Esophagus muscularis mucosa (tissue), 4 donors: Measurements from ENCODE around the gene RGS3. TPM values are rescaled to one million over a fixed set of nuclear protein-coding genes. Genes with fewer than 3 reads are reported as not detected.

Experiments used
- DNase-seq: peaks from one replicate; pipeline ENCODE4 v3.0.0-alpha.2; 2017; ENCODE audit errors: extremely low spot score
- H3K27ac ChIP-seq, 4 donors: fragments of 200-600 bp; sonication (generic); replicated peaks in 1 of 4; 1 replicate in 3 of 4; 2 replicates in 1 of 4; pipeline ENCODE4 v1.5.1; 2016 to 2019; ENCODE audit warnings: mild to moderate bottlenecking in 1 of 4
- H3K27me3 ChIP-seq, 4 donors: fragments of 200-600 bp; sonication (generic); one replicate each; pipeline versions ENCODE4 v1.5.1 to v1.6.0; 2016 to 2019
- H3K36me3 ChIP-seq, 4 donors: fragments of 200-600 bp; sonication (generic); one replicate each; pipeline ENCODE4 v1.5.1; 2016 to 2019
- H3K4me1 ChIP-seq, 4 donors: fragments of 200-600 bp; sonication (generic); one replicate each; pipeline ENCODE4 v1.5.1; 2016 to 2019
- H3K4me3 ChIP-seq, 4 donors: fragments of 200-600 bp; sonication (generic); 1 replicate in 2 of 4; 2 replicates in 2 of 4; pipeline ENCODE4 v1.5.1; 2016 to 2019; ENCODE audit warnings: mild to moderate bottlenecking in 4 of 4, moderate library complexity in 1 of 4
- H3K9me3 ChIP-seq, 4 donors: fragments of 200-600 bp; sonication (generic); 1 replicate in 3 of 4; 2 replicates in 1 of 4; pipeline ENCODE4 v1.5.1; 2016 to 2019
- CTCF ChIP-seq, 3 experiments: fragments of 200-600 bp in 2 of 3; fragments of 450-650 bp in 1 of 3; sonication (generic) in 2 of 3; IDR thresholded peaks; one replicate each; pipeline ENCODE4 v1.5.1; 2017 to 2019; ENCODE audit warnings: antibody characterized with exemption in 3 of 3, mild to moderate bottlenecking in 2 of 3, moderate library complexity in 1 of 3
- EP300 ChIP-seq: sonication (generic); formaldehyde crosslinking; IDR thresholded peaks from one replicate; pipeline ENCODE4 v1.6.1; 2017; ENCODE audit warnings: antibody characterized with exemption
- POLR2A ChIP-seq: fragments of 450-650 bp; IDR thresholded peaks from one replicate; pipeline ENCODE4 v1.6.1; 2017; ENCODE audit warnings: antibody characterized with exemption, moderate library complexity, mild to moderate bottlenecking, low read depth
- POLR2AphosphoS5 ChIP-seq, 2 donors: sonication (generic); formaldehyde crosslinking; IDR thresholded peaks; one replicate each; pipeline ENCODE4 v1.6.1; 2017; ENCODE audit warnings: antibody characterized with exemption in 2 of 2
- WGBS: methylation state at CpG from one replicate; pipeline ENCODE4 v1.1.5; 2018; 5-methylcytosine and 5-hydroxymethylcytosine counted together
- intact Hi-C: fragments of 100-400 bp; cut with DNase I; formaldehyde crosslinking; loops from one replicate; pipeline ENCODE4 v1.15.1; 2023
- total RNA-seq, 4 donors: library from RNA; depleted of rRNA; stranded (reverse); fragments of >200 nt; gene quantifications; one replicate each; pipeline versions ENCODE4 v1.1.0 to v1.2.1, GENCODE V29; 2016

The RGS3 gene
- total RNA-seq, 4 donors from 2014 or later: 37.3 to 121 (median 68.5) TPM

DNA sequence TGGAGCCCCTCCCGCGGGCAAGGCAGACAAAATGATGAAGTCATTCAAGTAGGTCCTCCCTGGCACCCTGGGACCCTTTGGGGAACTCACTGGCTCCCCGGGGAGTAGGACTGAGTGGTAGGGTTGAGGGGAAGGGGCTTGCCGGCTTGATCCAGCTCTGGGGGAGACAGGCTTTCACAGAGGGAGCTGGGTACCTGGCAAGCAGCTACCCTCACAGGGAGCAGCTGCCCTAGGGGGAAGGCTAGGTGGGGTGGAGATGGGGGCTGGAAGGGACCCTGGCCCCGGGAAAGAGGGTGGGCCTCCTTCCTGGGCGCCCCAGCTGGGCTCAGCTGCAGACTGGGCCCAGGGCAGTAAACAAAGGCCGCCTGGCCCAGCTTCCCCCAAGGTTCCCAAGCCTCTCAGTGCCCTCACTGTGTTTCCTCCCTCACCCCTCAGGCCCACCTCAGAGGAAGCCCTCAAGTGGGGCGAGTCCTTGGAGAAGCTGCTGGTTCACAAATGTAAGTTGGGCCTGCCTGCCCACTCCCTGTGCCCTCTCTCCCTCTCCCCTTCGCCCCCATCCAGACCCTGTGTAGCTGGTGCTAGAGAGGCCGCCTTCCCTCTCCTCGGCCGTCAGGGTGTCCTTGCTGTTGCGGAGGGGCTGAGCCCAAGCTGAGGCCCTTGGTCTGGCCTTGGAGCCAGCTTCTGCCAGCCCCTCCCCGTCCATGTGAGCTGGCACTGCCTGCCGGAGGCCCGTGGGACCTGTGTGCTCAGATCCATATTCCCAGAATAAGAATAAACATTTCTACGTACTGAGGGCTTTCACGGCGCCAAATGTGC, 131.2 kb downstream of the RGS3 start:
- WGBS: 42% methylated on average over 13 of the region's 19 CpGs
- Histone ChIP-seq H3K4me1 (peaks cover 72 to 92% (median 87%) of the 10 kb centered on the region in 4 donors), H3K27me3 (no peaks in the 10 kb centered on the region), H3K27ac (peak overlapping the region; percentile 75 to 84 (median 82)), H3K9me3 (no peaks in the 10 kb centered on the region), H3K4me3 (peak overlapping the region; percentile 58 to 65 (median 58)), H3K36me3 (peaks cover 16 to 39% (median 34%) of the 10 kb centered on the region in 4 donors)
- intact Hi-C loops: no loop called here
- DNase-seq: no peak
- no peak for TF ChIP-seq POLR2AphosphoS5 (IDR thresholded peaks at IDR 0.05)
- no peak for TF ChIP-seq POLR2A
- TF ChIP-seq CTCF (IDR thresholded peaks at IDR 0.05): no peak

GRCh38 chr9:113596616-113597320, 133.2 kb downstream of the RGS3 start:
- 89% methylated on average over 27 of the region's 27 CpGs for WGBS

DNA sequence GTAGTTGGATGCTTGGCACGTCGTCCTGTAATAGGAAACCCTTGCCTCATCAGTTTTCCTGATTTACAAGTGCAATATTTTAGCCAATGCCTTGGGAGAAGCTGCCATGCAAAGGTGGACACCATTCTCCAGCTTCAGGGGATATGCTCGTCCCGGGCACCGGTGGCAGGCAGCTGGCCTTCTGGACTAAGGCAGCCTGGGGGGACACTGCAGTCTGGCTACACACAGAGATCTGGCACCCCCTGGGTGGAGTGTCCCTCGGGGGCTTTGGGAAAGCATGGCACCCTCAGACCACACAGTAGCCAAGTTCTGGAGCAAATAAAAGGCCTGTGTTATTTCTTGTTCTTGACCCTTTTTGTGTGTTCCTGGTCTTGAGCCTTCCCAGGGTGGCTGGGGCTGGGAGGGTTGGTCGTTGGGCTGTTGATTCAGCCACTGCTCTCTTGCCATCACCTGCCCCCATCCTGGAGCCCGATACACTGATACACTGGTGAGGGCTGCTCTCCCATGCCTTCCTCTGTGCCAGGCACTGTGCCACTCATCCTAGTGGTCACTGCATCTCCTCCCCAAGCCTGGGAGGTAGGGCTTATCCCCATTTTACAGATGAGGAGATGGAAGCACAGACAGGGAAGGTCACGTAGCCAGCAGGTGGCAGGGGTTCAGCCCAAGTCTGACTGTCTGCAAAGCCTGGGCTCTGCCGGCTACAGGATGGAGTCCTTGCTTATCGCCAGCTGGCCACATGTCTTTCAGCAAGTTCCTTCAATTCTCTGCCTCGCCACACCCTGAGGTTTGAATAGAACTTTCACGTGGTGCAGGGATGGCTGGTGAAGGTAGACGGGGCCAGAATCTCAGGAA, 134.1 kb downstream of the RGS3 start:
- TF ChIP-seq POLR2AphosphoS5 (IDR thresholded peaks at IDR 0.05) (no peak), POLR2A (no peak), CTCF (IDR thresholded peaks at IDR 0.05) (no peak), EP300 (no peak)
- peaks cover 83 to 100% (median 94%) of the 10 kb centered on the region in 4 donors for H3K4me1 ChIP-seq
- intact Hi-C loops: no loop called here
- H3K4me3 ChIP-seq: no peak overlapping the region
- peaks cover 16 to 39% (median 34%) of the 10 kb centered on the region in 4 donors for H3K36me3 ChIP-seq
- H3K9me3 ChIP-seq: no peaks in the 10 kb centered on the region
- H3K27me3 ChIP-seq: no peaks in the 10 kb centered on the region
- H3K27ac ChIP-seq: no peak overlapping the region
- 75% methylated on average over 13 of the region's 14 CpGs for WGBS
- no peak for DNase-seq

More at GRCh38 chr9:113596616-113597320, 133.2 kb downstream of the RGS3 start:
- H3K4me3 ChIP-seq: peak overlapping the region in 2 of 4 donors; percentile 16 to 58
- H3K27ac ChIP-seq: peak overlapping the region in 1 of 4 donors; percentile 14
- H3K36me3 ChIP-seq: peaks cover 16 to 39% (median 34%) of the 10 kb centered on the region in 4 donors
- intact Hi-C loops: no loop called here
- H3K4me1 ChIP-seq: peaks cover 82 to 100% (median 94%) of the 10 kb centered on the region in 4 donors
- TF ChIP-seq EP300: no peak
- H3K27me3 ChIP-seq: no peaks in the 10 kb centered on the region
- DNase-seq: no peak
- no peaks in the 10 kb centered on the region for H3K9me3 ChIP-seq

DNA sequence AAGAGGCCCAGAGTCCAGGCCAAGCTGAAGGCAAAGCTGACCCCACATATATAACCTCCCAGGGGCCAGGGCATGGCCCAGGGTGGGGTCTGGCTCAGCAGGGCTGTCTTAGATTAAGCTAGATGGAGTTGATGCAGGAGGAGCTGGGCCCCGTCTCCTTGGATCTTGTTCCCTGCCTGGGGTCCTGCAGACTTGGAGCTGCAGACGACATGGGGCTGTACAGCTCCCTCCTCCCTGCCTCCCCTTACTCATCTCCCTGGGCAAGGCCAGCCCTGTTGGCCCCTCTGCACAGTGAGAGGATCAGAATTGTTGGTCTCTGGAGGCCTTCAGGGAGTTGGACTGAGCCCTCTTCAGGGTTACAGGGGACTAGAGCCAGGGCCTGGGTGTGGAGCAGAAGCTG, 134.9 kb downstream of the RGS3 start:
- Histone ChIP-seq H3K36me3 (peaks cover 16 to 39% (median 34%) of the 10 kb centered on the region in 4 donors), H3K4me3 (no peak overlapping the region), H3K27me3 (no peaks in the 10 kb centered on the region), H3K9me3 (no peaks in the 10 kb centered on the region), H3K4me1 (peaks cover 81 to 97% (median 91%) of the 10 kb centered on the region in 4 donors), H3K27ac (no peak overlapping the region)
- intact Hi-C loops: no loop called here
- DNase-seq: no peak
- no peak for TF ChIP-seq POLR2AphosphoS5 (IDR thresholded peaks at IDR 0.05)
- no peak for TF ChIP-seq CTCF (IDR thresholded peaks at IDR 0.05)
- TF ChIP-seq EP300: no peak
- no peak for TF ChIP-seq POLR2A
- WGBS: no CpG with 5 or more reads among the region's 2 CpGs
